Neural cell (in vitro differentiated cells): Measurements from ENCODE around the gene ONECUT3. TPM values are rescaled to one million over a fixed set of nuclear protein-coding genes. Genes with fewer than 3 reads are reported as not detected.

Experiments
- H2AFZ ChIP-seq: fragments of 200-600, 300-800 bp; sonication (generic), shearing (Covaris generic); 2 replicates; pipeline ENCODE4 v1.6.0; 2014; ENCODE audit warnings: low read depth, mild to moderate bottlenecking, antibody characterized with exemption, low read length, moderate library complexity
- H3F3A ChIP-seq: fragments of 200-600 bp; shearing (Covaris generic); 2 replicates; pipeline ENCODE4 v1.6.1; 2016; ENCODE audit warnings: mild to moderate bottlenecking, moderate library complexity, mixed read lengths, antibody characterized with exemption, low read length; ENCODE audit not compliant: insufficient read depth, poor library complexity, severe bottlenecking
- H3K27ac ChIP-seq: fragments of 200-600, 300-800 bp; sonication (generic), shearing (Covaris generic); 2 replicates; pipeline ENCODE4 v1.5.1; 2014; ENCODE audit warnings: mild to moderate bottlenecking, low read length, moderate library complexity
- H3K27me3 ChIP-seq: fragments of 300-800, 200-600 bp; sonication (generic), shearing (Covaris generic); 2 replicates; pipeline ENCODE4 v1.6.0; 2014; ENCODE audit warnings: mild to moderate bottlenecking, low read depth, low read length, moderate library complexity; ENCODE audit not compliant: insufficient read depth
- H3K36me3 ChIP-seq: fragments of 300-800, 200-600 bp; sonication (generic), shearing (Covaris generic); 2 replicates; pipeline ENCODE4 v1.5.1; 2014; ENCODE audit warnings: mild to moderate bottlenecking, antibody characterized with exemption, low read length, moderate library complexity; ENCODE audit not compliant: insufficient read depth
- H3K4me2 ChIP-seq: fragments of 300-800, 200-600 bp; sonication (generic), shearing (Covaris generic); 2 replicates; pipeline ENCODE4 v1.6.0; 2014; ENCODE audit warnings: mild to moderate bottlenecking, low read length
- H3K4me3 ChIP-seq: fragments of 300-800, 200-600 bp; sonication (generic), shearing (Covaris generic); 2 replicates; pipeline ENCODE4 v1.5.1; 2014; ENCODE audit warnings: mild to moderate bottlenecking, low read length, moderate library complexity
- H3K79me2 ChIP-seq: fragments of 200-600 bp; shearing (Covaris generic); replicated peaks from 2 replicates; pipeline ENCODE4 v1.6.0; 2014; ENCODE audit warnings: mild to moderate bottlenecking, low read length, moderate library complexity; ENCODE audit not compliant: insufficient read depth
- H3K9ac ChIP-seq: fragments of 300-800, 200-600 bp; sonication (generic), shearing (Covaris generic); 2 replicates; pipeline ENCODE4 v1.6.1; 2016; ENCODE audit warnings: mild to moderate bottlenecking, low read length, mixed read lengths
- H3K9me2 ChIP-seq: fragments of 200-600 bp; shearing (Covaris generic); 2 replicates; pipeline ENCODE4 v1.6.1; 2016; ENCODE audit warnings: mild to moderate bottlenecking, low read length, mixed read lengths; ENCODE audit not compliant: insufficient read depth
- H3K9me3 ChIP-seq: fragments of 200-600, 300-800 bp; sonication (generic), shearing (Covaris generic); 2 replicates; pipeline ENCODE4 v1.6.1; 2016; ENCODE audit warnings: mild to moderate bottlenecking, mixed run types, low read length, moderate library complexity, mixed read lengths
- H4K20me1 ChIP-seq: fragments of 200-600 bp; shearing (Covaris generic); 2 replicates; pipeline ENCODE4 v1.6.1; 2016; ENCODE audit warnings: mild to moderate bottlenecking, mixed run types; ENCODE audit not compliant: insufficient read depth
- EP300 ChIP-seq: fragments of 450-650 bp; conservative IDR thresholded peaks from 2 replicates; pipeline ENCODE4 v1.6.1; 2014; ENCODE audit warnings: antibody characterized with exemption, mild to moderate bottlenecking, moderate library complexity; ENCODE audit not compliant: poor library complexity, severe bottlenecking
- EZH2 ChIP-seq: fragments of 200-600, 300-800 bp; shearing (Covaris generic), sonication (generic); IDR thresholded peaks from 2 replicates; pipeline ENCODE4 v1.6.1; 2014; ENCODE audit warnings: antibody characterized with exemption, low read length, borderline replicate concordance, mild to moderate bottlenecking; ENCODE audit not compliant: insufficient read depth, poor library complexity, severe bottlenecking
- MXI1 ChIP-seq: fragments of 450-650 bp; conservative IDR thresholded peaks from 2 replicates; pipeline ENCODE4 v1.6.1; 2014; ENCODE audit warnings: antibody characterized with exemption, mild to moderate bottlenecking; ENCODE audit not compliant: poor library complexity, severe bottlenecking
- POLR2AphosphoS5 ChIP-seq: IDR thresholded peaks from 2 replicates; pipeline ENCODE4 v1.6.1; 2012
- RAD21 ChIP-seq: fragments of 450-650 bp; conservative IDR thresholded peaks from 2 replicates; pipeline ENCODE4 v1.6.1; 2014; ENCODE audit warnings: antibody characterized with exemption, mild to moderate bottlenecking, moderate library complexity
- REST ChIP-seq: IDR thresholded peaks from 2 replicates; pipeline ENCODE4 v1.6.1; 2012; ENCODE audit warnings: borderline replicate concordance
- SMC3 ChIP-seq: fragments of 450-650 bp; conservative IDR thresholded peaks from 2 replicates; pipeline ENCODE4 v1.6.1; 2014; ENCODE audit warnings: antibody characterized with exemption, mild to moderate bottlenecking, moderate library complexity; ENCODE audit not compliant: poor library complexity
- TAF1 ChIP-seq: IDR thresholded peaks from 2 replicates; pipeline ENCODE4 v1.6.1; 2012; ENCODE audit warnings: low read depth
- polyA plus RNA-seq: library from polyadenylated mRNA; depleted of rRNA; stranded (reverse); fragments of >200 nt; gene quantifications from 2 replicates; pipeline ENCODE4 v1.2.3, GENCODE V29; 2014
- TF ChIP-seq, protein P1 (sequence below): fragments of 450-650 bp; IDR thresholded peaks from 2 replicates; pipeline ENCODE4 v1.5.1; 2014; ENCODE audit warnings: antibody characterized with exemption, mild to moderate bottlenecking, moderate library complexity; ENCODE audit not compliant: poor library complexity, severe bottlenecking

ONECUT3 gene
- polyA plus RNA-seq, 1 donor from 2014 or later = 0.45 TPM

GRCh38 chr19:1815605-1816529, 62.6 kb downstream of the ONECUT3 start (continued):
- TF ChIP-seq SMC3 = no peak

- no peak overlapping the region for H3K4me3 ChIP-seq
- H3K9me2 ChIP-seq = no peaks in the 10 kb centered on the region
- no peaks in the 10 kb centered on the region for H3K79me2 ChIP-seq
- H2AFZ ChIP-seq = no peak overlapping the region
- H3K4me2 ChIP-seq = no peak overlapping the region
- no peaks in the 10 kb centered on the region for H4K20me1 ChIP-seq
- no peak overlapping the region for H3K9ac ChIP-seq
- H3K27me3 ChIP-seq = no peaks in the 10 kb centered on the region
- no peaks in the 10 kb centered on the region for H3F3A ChIP-seq
- no peaks in the 10 kb centered on the region for H3K9me3 ChIP-seq
- no peak overlapping the region for H3K27ac ChIP-seq
- no peak for TF ChIP-seq TAF1
- no peak for TF ChIP-seq REST
- TF ChIP-seq, protein P1, sequence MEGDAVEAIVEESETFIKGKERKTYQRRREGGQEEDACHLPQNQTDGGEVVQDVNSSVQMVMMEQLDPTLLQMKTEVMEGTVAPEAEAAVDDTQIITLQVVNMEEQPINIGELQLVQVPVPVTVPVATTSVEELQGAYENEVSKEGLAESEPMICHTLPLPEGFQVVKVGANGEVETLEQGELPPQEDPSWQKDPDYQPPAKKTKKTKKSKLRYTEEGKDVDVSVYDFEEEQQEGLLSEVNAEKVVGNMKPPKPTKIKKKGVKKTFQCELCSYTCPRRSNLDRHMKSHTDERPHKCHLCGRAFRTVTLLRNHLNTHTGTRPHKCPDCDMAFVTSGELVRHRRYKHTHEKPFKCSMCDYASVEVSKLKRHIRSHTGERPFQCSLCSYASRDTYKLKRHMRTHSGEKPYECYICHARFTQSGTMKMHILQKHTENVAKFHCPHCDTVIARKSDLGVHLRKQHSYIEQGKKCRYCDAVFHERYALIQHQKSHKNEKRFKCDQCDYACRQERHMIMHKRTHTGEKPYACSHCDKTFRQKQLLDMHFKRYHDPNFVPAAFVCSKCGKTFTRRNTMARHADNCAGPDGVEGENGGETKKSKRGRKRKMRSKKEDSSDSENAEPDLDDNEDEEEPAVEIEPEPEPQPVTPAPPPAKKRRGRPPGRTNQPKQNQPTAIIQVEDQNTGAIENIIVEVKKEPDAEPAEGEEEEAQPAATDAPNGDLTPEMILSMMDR = no peak
- no peak for TF ChIP-seq SMC3
- no peak for TF ChIP-seq EZH2
- TF ChIP-seq RAD21 = no peak
- TF ChIP-seq EP300 = no peak
- TF ChIP-seq MXI1 = no peak
- no peak for TF ChIP-seq POLR2AphosphoS5
- no peaks in the 10 kb centered on the region for H3K36me3 ChIP-seq
Measured at GRCh38 chr19:1816530-1817298, 63.4 kb downstream of the ONECUT3 start.
